NK-92 (cell line): ENCODE data around the gene PYGB.
"Not testable (repeated sequence)": the region's sequence is repeated elsewhere in the genome, so short reads cannot be mapped to it uniquely, and the experiment has no call there.

Experiments used
- DNase-seq: peaks from one replicate; lab custom pipeline; 2025; ENCODE audit not compliant: unreplicated experiment; lab: John Stamatoyannopoulos, UW

PYGB gene

GRCh38 chr20:25310268-25310920 lies 62.5 kb downstream of the PYGB start:
- DNase-seq, result no peak

DNA sequence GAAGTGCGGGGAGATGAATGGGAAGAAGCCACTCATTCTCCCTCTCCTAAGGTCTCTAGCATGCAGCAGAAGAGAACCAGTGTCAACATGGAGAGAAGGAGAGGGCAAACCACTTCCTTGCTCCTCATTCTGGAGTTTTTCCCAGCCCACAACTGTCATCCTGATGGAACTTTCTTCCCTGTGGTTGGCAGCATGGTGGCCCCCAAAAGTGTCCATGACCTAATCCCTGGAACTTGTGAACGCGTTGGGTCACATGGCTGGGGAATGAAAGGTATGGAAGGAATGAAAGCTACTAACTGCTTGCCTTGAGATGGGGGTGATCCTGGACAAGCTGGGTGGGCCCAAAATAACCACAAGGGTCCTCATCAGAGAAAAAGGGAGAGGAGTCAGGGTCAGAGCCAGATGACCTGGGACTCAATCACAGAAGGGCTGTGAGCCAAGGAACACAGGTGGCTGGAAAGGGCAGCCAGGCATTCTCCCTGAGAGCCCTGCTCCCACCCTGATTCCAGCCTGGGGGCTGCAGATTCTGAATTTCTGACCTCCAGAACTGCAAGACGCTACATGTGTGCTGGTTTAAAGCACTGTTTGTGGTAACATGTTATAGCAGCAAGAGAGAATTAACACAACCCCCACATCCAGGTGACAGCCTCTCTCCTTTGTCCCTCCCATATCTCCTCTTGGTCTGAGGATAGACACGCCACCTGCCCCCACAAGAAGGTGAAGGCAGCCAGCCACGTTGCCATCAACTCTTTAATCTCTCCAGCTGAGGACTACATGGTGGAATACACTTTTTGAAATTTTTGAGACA lies 63.2 kb downstream of the PYGB start:
- DNase-seq, result no peak

DNA sequence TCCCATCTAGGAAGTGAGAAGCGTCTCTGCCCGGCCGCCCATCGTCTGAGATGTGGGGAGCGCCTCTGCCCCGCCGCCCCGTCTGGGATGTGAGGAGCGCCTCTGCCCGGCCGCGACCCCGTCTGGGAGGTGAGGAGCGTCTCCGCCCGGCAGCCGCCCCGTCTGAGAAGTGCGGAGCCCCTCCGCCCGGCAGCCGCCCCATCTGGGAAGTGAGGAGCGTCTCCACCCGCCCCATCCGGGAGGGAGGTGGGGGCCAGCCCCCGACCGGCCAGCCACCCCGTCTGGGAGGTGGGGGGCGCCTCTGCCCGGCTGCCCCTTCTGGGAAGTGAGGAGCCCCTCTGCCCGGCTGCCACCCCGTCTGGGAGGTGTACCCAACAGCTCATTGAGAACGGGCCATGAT lies 64.8 kb downstream of the PYGB start:
- DNase-seq, result not testable (repeated sequence)

- no peak for DNase-seq
Measured at GRCh38 chr20:25313593-25313992, 65.7 kb downstream of the PYGB start.

- no peak for DNase-seq
Measured at GRCh38 chr20:25314497-25315417, 66.9 kb downstream of the PYGB start.

GRCh38 chr20:25315418-25316210 lies 67.7 kb downstream of the PYGB start:
- DNase-seq, result no peak

- no peak for DNase-seq
Measured at GRCh38 chr20:25316506-25317190, 68.8 kb downstream of the PYGB start.

GRCh38 chr20:25317351-25318075 lies 69.6 kb downstream of the PYGB start:
- no peak for DNase-seq

GRCh38 chr20:25318471-25319240 lies 70.8 kb downstream of the PYGB start:
- no peak for DNase-seq

DNA sequence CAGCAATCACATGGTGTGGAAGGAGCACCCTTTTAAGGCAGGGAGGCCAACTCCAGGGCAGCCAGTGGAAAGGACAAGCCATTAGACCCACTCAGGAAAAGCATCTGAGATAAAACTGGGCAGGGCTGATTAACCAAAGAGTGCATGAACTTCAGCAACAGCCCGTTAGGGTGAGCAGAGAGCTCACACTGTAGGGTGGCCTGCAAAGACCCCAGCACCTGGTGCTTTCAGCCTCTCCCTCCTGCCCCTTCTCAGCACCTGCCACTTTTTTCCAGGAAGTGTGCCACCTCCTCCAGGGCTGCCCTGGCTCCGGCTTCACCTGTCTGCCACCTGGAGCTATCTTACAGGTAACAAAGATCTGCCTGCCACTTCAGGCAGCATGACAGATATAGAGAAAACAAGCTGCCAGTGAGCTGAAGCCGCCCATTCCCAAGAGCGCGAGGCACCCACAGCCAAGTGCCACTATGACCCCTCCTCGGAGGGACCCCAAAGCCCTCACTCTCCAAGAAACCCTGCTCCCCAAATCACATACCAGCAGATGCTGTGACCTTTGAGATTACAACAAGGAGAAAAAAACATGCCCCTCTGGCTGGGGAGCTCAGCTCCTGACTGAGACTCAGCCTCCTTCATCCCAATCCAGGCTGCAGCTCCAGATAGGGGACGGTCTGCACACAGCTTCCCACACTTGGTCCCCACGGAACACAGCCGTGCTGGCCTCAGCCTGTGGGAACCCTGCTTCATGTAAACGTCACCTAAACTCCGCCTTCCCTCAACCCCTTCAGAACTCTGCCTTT lies 71.6 kb downstream of the PYGB start:
- no peak for DNase-seq

DNA sequence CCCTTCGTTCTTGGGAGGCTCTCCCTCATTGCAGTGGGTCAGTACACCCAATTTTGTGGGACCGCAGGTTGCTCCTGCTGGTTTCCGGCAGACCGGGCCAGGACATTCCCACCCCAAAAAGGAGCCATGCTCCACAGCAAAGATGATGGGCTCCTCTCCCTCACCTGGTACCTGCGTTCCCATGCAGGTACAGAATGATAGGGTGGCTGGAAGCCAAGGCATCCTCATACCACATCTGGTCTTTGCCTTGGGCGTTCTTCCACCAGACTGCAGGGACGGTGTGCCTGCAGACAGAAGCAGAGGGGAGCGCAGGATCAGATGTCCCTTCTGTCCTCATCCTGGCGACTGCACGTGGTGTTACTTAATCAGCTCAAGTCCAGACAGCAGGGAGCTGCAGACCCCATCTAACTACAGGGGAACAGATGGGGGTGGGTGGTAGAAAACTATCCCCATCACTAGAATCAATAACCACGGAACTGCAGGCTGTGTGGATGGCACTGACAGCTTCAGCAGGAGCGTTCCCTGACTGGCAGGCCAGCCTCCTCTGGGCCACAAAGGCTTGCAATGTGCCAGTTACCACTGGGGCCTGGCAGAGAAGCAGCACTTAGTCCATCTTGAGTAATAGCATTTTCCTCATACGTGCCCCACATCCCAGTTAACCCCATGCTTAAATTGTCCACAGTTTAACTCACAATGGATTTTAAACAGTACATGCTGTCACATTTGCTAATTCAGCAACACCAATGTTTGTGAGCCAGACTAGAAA lies 72.3 kb downstream of the PYGB start:
- DNase-seq, result no peak

- DNase-seq, result no peak
Measured at GRCh38 chr20:25321262-25321831, 73.5 kb downstream of the PYGB start.

DNA sequence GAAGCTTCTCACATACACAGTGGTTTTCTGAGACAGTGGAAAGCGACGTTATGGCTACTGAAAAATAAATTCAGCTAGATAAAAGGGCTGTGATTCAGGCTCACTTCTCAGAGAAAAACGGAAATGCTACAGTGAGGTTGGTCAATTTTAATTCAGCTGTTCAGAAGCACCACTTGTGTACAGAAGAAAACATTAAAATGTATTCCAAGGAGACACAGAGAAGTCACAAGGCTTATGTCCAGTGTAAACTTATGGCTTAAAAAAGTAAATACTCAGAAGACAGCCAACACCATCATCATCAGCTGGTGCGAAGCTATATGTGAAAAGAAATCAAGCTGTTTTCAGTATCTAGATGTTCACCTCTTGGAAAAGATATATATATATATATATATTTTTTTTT lies 74.1 kb downstream of the PYGB start:
- DNase-seq, result no peak

GRCh38 chr20:25323496-25324246 lies 75.8 kb downstream of the PYGB start:
- no peak for DNase-seq

GRCh38 chr20:25324412-25324811 lies 76.5 kb downstream of the PYGB start:
- DNase-seq, result no peak

GRCh38 chr20:25325073-25325472 lies 77.2 kb downstream of the PYGB start:
- no peak for DNase-seq
